ENCODE results near the gene HOXD9.

HOXD9 gene

DNA sequence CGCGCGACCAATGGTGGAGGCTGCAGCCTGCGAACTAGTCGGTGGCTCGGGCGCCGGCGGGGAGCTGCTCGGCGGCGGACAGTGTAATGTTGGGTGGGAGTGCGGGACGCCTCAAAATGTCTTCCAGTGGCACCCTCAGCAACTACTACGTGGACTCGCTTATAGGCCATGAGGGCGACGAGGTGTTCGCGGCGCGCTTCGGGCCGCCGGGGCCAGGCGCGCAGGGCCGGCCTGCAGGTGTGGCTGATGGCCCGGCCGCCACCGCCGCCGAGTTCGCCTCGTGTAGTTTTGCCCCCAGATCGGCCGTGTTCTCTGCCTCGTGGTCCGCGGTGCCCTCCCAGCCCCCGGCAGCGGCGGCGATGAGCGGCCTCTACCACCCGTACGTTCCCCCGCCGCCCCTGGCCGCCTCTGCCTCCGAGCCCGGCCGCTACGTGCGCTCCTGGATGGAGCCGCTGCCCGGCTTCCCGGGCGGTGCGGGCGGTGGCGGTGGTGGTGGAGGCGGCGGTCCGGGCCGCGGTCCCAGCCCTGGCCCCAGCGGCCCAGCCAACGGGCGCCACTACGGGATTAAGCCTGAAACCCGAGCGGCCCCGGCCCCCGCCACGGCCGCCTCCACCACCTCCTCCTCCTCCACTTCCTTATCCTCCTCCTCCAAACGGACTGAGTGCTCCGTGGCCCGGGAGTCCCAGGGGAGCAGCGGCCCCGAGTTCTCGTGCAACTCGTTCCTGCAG, at the start of gene HOXD9:
Gene HOXD9, plus strand, starts transcription at position 37 of the 728 bp plus-strand sequence. Its CDS starts 50 bp downstream, at position 87.
- no peak for DNase-seq
- peaks cover 5% of the 10 kb centered on the region for H3K36me3 Mint-ChIP-seq
- H3K27me3 Mint-ChIP-seq = peaks cover 93% of the 10 kb centered on the region
- CTCF ChIA-PET = interaction anchor here (0.6 to 1.9 kb wide), 4 partner anchors 9 to 514 kb away, joined by 3 to 5 read pairs (median 3); no protein-coding TSS in a partner anchor
- peaks cover 4% of the 10 kb centered on the region for H3K4me1 Mint-ChIP-seq
- peak within 1 kb of the TSS; percentile 37 for H3K4me3 Mint-ChIP-seq
- H3K9me3 Mint-ChIP-seq = no peaks in the 10 kb centered on the region
- H3K27ac Mint-ChIP-seq = peak within 1 kb of the TSS; percentile 79

DNA sequence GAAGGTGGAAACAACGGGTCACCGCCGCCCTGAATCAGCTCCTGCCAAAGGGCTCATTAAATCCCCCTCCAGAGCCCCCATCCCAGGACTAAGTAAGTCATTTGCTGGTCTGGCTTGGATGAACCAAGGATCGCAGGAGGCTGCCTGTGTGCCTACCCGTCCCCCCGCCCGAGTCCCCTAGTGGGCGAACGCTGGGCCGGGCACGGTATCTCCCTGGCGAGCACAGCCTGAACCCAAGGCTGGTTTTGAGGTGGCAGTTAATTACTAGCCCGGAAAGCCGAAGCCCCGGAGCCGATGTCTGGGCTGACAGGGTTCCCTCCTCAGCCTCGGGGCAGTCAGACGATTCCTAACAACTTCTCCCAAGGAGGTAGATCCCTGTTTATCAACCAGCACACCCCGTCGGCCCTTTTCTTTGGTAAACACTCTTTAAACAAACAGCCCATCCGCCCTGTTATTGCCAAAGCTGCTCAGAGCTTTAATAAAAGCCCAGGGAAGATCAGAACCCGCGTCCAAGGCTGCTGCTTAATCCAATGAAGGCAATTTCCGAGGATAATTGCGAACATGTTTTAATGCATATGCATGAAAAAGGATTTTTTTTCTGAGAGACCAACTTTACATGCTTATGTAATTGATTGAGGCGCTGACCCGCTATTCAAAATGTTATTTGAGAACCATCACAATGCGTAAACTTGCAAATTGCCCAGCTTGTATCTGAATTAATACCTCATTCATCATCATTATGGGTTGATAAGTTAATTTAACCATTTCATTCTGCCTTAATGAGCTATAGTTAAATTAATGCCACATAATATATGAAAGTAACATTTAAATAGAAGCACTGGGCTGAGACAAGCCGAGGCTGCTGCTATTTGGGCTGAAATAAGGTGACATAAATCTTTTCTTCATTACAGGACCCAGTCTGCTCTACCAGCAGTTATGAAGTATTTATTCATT, 49.3 kb upstream of the HOXD9 start:
- CTCF ChIA-PET = no interaction called here
- Mint-ChIP-seq H3K36me3 (no peaks in the 10 kb centered on the region), H3K27me3 (peaks cover 84% of the 10 kb centered on the region), H3K9me3 (no peaks in the 10 kb centered on the region), H3K4me3 (no peak overlapping the region), H3K4me1 (no peaks in the 10 kb centered on the region), H3K27ac (no peak overlapping the region)
- no peak for DNase-seq

DNA sequence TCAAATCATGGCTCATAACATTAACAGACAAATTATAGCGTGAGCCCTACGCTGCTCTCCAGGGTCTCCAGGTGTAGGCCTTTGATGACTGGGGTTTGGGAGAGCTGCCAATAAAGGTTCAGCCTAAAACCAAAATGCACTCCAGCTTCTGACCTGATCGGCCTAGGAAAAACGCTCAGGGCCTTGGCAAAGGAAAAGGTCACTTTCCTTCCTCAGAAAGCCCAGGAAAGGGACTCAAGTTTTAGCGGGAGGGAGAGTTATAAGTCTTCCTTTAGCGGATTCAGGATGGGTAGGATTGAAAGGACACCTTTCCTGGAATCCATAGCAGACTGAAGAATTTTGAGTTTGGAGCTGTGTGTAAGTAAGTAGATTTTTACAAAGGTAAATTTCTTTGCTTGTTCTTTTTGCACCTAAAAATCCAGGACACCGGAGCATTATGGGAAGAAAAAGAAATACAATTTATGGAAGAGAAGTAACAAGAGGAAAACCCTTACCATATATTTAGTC, 47.5 kb upstream of the HOXD9 start:
- CTCF ChIA-PET = interaction anchor here (0.6 kb wide), 1 partner anchor 40 kb away, joined by 3 read pairs; no protein-coding TSS in a partner anchor

DNA sequence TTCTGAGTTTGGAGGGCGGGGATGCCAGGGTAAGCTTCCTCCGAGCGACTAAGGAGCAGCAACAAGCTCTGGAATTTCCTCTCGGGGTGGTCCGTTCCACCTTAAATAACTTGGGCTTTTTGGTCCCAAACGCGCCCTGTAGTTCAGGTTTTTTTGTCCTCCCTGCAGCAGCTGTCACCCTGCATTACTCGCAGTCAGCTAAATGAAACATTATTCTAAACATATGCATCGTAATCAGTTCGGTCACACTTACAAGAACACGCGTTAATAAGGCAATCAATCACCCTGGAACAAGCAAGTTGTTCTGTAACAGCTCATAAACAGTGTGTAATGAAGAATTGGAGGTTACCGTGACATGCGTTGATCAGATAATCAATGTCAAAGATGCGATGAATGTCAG, 47.0 kb upstream of the HOXD9 start:
- CTCF ChIA-PET = interaction anchor here (0.6 kb wide), 1 partner anchor 39 kb away, joined by 3 read pairs; no protein-coding TSS in a partner anchor
- Mint-ChIP-seq H3K4me3 (no peak overlapping the region), H3K27ac (no peak overlapping the region), H3K27me3 (peaks cover 83% of the 10 kb centered on the region), H3K4me1 (peaks cover 7% of the 10 kb centered on the region), H3K36me3 (peaks cover 6% of the 10 kb centered on the region), H3K9me3 (peaks cover 11% of the 10 kb centered on the region)
- no peak for DNase-seq

More for the DNA sequence above, 47.5 kb upstream of the HOXD9 start:
- H3K9me3 Mint-ChIP-seq = peaks cover 11% of the 10 kb centered on the region
- H3K36me3 Mint-ChIP-seq = peaks cover 6% of the 10 kb centered on the region
- peaks cover 7% of the 10 kb centered on the region for H3K4me1 Mint-ChIP-seq
- no peak overlapping the region for H3K27ac Mint-ChIP-seq
- DNase-seq = no peak
- peaks cover 84% of the 10 kb centered on the region for H3K27me3 Mint-ChIP-seq
- no peak overlapping the region for H3K4me3 Mint-ChIP-seq

DNA sequence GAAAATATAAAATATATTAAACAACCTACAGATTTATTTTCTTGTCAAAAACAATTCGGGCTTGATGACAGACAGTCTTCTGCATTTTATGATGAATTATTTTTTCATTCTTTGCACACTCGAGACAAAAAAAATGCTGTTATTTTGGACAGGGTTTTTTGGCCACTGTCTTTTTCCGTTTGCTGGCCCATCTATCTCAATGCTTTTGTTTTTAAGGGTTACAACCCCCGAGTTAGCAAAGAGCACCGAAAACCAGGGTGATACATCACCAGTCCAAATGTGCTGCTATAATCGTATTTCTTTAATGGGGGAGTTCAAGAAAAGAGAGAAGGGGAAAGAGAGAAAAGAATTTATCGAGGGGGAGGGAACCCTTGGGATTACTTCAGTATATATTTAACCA, 46.5 kb upstream of the HOXD9 start:
- Mint-ChIP-seq H3K4me1 (peaks cover 7% of the 10 kb centered on the region), H3K27ac (no peak overlapping the region), H3K9me3 (peaks cover 13% of the 10 kb centered on the region), H3K36me3 (peaks cover 8% of the 10 kb centered on the region), H3K27me3 (peaks cover 83% of the 10 kb centered on the region), H3K4me3 (no peak overlapping the region)
- CTCF ChIA-PET = interaction anchor here (1.1 kb wide), 1 partner anchor 65 kb away, joined by 3 read pairs; no protein-coding TSS in a partner anchor
- no peak for DNase-seq

DNA sequence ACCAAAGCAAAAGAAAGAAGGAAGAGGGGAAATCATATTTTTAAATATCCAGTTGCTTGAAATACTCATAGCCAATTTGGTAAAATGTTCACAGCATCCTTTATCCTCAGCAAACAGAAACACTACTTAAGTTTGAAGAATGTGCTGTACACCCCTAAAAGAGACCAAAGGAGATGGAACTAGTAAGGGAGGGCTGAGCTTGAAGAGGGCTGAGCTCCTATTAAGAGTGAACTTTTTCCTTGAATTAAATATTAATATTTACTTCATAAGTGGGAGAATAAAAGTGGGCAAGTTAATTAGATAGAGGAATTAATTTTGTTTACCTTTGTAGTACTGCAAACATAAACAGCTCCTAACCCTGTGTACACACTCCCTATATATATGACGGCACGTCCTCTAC, 45.7 kb upstream of the HOXD9 start:
- CTCF ChIA-PET = interaction anchor here (1.1 kb wide), 1 partner anchor 64 kb away, joined by 3 read pairs; no protein-coding TSS in a partner anchor
- peaks cover 10% of the 10 kb centered on the region for H3K4me1 Mint-ChIP-seq
- no peak overlapping the region for H3K27ac Mint-ChIP-seq
- peaks cover 16% of the 10 kb centered on the region for H3K9me3 Mint-ChIP-seq
- no peak for DNase-seq
- H3K36me3 Mint-ChIP-seq = peaks cover 11% of the 10 kb centered on the region
- H3K27me3 Mint-ChIP-seq = peaks cover 83% of the 10 kb centered on the region
- no peak overlapping the region for H3K4me3 Mint-ChIP-seq

DNA sequence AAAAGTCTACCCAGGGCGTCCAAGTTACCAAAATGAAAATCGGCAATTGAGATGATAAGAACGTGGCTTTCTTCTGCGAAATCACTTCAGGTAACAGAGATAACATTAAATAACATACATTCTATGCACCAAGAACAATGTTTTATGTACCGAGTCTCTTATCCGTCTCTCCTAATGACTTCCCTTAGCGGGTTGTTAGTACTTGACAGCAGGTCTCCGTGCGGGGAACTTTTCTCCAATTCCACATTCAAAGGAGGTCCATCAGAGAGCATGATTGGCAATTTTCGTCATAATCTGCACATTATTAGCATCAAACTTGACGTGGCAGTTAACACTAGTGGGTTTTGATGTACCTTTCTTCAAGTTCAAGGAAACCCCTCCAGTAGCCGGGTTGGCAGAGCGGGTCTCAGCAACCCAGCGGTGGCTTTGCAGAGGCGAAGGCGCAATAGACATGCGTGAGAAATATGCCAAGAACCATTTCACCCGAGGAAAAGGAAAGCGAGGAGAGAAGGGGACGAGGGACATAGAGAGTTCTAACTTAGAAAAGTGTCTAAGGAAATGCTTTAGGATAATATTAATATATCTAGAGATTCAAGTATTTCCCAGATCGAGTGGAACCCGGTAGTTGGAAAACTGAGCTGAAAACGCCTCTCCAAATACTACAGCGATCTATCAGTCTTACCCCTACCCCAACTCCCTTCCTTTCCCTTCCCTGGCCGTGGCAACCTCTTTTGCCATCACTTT, 43.8 kb upstream of the HOXD9 start:
- CTCF ChIA-PET = interaction anchor here (1.2 to 1.3 kb wide), 2 partner anchors 17 to 388 kb away, joined by 5 read pairs; no protein-coding TSS in a partner anchor
- H3K27ac Mint-ChIP-seq = peak overlapping the region; percentile 90
- DNase-seq = no peak
- H3K36me3 Mint-ChIP-seq = peaks cover 15% of the 10 kb centered on the region
- peak overlapping the region; percentile 47 for H3K4me3 Mint-ChIP-seq
- peaks cover 83% of the 10 kb centered on the region for H3K27me3 Mint-ChIP-seq
- peaks cover 10% of the 10 kb centered on the region for H3K4me1 Mint-ChIP-seq
- peaks cover 16% of the 10 kb centered on the region for H3K9me3 Mint-ChIP-seq

DNA sequence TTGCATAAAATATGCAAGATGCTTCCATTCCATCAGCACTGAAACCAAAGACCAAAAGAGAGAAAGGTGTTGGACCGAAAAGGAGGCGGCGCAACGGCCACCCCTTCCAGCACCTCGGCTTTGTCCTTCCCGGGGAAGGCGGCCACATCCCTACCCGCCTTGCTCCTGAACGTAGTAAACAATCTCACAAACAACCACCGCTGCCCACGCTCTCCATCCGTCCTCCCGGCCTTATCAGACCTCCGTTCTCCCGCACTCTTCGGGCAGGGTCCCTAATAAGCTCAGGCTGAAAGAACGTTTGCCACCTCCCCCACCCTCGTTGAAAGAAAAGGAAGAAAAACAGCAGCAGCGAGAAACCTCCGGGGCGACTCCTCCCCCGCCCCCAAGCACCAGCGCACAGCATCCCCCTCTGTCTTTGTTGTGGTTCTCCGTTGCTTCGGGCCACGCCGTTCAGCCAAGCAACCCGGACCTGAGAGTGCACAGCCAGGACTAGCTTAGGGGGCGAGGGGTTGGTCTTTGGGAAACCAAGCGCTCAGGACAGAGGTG, 43.2 kb upstream of the HOXD9 start:
- CTCF ChIA-PET = interaction anchor here (1.2 to 1.3 kb wide), 2 partner anchors 17 to 389 kb away, joined by 5 read pairs; no protein-coding TSS in a partner anchor
- peak overlapping the region; percentile 47 for H3K4me3 Mint-ChIP-seq
- peak overlapping the region; percentile 90 for H3K27ac Mint-ChIP-seq
- DNase-seq = no peak
- H3K27me3 Mint-ChIP-seq = peaks cover 83% of the 10 kb centered on the region
- H3K9me3 Mint-ChIP-seq = peaks cover 18% of the 10 kb centered on the region
- H3K4me1 Mint-ChIP-seq = peaks cover 10% of the 10 kb centered on the region
- peaks cover 19% of the 10 kb centered on the region for H3K36me3 Mint-ChIP-seq

DNA sequence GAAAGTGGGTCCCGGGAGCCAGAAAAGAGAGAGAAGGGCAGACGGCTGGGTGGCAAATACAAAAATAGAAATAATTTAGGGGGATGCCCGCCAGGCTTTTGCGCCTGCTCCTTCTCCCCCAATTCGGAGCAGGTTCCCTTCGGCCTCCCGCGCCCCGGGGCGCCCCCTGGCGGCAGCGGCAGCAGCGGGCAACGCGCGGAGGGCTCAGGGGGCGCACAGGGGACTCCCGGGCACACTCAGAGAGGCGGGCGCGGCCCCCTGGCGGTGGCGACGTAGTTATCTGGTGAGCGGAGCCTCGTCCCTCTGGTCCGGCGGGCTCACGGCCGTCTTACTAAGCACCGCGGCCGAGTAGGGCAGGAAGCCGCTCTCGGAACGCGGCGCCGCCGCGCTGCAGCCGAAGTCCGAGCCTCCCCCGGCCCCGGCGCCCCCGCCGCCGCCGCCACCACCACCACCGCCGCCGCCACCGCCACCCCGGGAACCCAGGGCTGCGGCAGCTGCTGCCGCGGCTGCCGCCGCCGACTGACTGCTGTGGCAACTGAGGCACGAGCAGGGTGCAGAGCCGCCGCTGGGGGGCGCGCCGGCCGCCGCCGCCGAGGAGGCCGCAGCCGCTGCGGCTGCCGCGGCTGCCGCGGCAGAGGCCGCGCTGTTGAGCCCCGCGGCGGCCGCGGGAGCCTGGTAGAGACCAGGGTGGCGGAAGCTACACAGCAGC, 42.5 kb upstream of the HOXD9 start:
- H3K4me3 Mint-ChIP-seq = peak overlapping the region; percentile 47
- no peak for DNase-seq
- peak overlapping the region; percentile 90 for H3K27ac Mint-ChIP-seq
- CTCF ChIA-PET = interaction anchor here (1.2 to 1.3 kb wide), 2 partner anchors 16 to 389 kb away, joined by 5 read pairs; no protein-coding TSS in a partner anchor
- peaks cover 18% of the 10 kb centered on the region for H3K9me3 Mint-ChIP-seq
- peaks cover 19% of the 10 kb centered on the region for H3K36me3 Mint-ChIP-seq
- peaks cover 10% of the 10 kb centered on the region for H3K4me1 Mint-ChIP-seq
- H3K27me3 Mint-ChIP-seq = peaks cover 83% of the 10 kb centered on the region

DNA sequence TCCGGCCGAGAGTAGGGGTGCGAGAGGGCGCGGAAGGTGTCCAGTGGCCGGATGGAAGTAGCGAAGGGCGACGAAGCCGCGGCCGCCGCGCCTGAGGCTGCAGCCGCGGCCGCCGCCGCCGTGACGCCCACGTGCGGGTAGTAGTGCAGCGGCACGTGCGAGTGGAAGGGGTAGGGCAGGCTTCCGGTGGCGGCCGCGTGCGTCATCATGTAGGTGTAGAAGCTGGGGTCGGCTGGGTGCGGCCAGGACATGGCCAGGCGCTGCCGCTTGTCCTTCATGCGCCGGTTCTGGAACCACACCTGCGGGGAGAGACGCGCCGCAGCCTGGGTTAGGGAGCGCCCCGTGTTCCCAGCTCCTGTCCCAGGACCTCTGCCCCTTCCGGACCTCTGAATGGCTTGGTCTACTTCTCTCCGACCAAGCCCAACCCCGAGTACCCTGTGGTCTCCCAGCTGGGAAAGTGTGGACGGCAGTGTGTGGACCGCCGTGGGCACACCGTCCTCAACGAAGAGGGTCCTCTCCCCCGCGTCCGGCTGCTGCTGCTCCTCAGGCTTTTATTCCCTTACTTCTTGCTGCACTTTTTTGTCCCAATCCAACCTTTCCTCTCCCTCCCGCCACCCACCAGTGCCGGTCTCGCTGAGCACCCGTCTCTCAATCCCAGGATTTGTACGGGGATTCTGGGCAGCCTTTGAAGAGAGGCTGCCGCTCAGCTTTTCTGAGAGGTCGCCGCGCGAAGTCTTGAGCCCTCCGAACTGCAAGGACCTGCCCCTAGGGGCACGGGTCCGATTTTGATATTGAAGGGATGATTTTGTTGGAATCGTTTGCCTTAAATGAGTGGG, 41.8 kb upstream of the HOXD9 start:
- no peak for DNase-seq
- CTCF ChIA-PET = interaction anchor here (1.3 kb wide), 1 partner anchor 15 kb away, joined by 5 read pairs; no protein-coding TSS in a partner anchor
- peak overlapping the region; percentile 54 for H3K4me3 Mint-ChIP-seq

DNA sequence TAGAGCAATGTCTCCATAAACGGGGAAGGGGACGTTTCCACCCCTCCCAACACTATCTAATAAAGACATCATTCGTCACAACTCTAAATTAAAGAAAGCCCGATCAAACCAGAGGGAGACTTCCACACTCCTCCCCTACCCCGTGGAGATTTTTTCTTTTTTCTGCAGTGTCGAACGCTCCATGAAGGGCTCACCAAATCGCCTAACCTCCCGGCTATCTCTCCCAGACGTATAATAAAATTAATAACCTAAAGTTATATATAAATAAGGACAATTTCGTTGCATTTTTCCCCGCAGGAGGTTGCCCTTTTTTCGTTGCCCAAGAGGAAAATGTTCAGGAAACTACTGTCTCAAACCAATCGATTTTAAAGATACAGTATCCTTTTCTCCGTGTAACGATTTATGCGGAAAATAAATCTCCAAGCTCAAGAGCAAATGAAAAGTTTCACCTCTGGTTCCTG, 41.1 kb upstream of the HOXD9 start:
- Mint-ChIP-seq H3K27me3 (peaks cover 86% of the 10 kb centered on the region), H3K4me1 (peaks cover 10% of the 10 kb centered on the region), H3K9me3 (peaks cover 18% of the 10 kb centered on the region), H3K27ac (peak overlapping the region; percentile 83), H3K36me3 (peaks cover 21% of the 10 kb centered on the region), H3K4me3 (peak overlapping the region; percentile 54)
- CTCF ChIA-PET = interaction anchor here (0.8 kb wide), 2 partner anchors 29 to 40 kb away, joined by 3 to 4 read pairs; no protein-coding TSS in a partner anchor
- no peak for DNase-seq

More for the DNA sequence above, 41.8 kb upstream of the HOXD9 start:
- H3K4me1 Mint-ChIP-seq = peaks cover 10% of the 10 kb centered on the region
- peaks cover 21% of the 10 kb centered on the region for H3K36me3 Mint-ChIP-seq
- peaks cover 18% of the 10 kb centered on the region for H3K9me3 Mint-ChIP-seq
- H3K27me3 Mint-ChIP-seq = peaks cover 84% of the 10 kb centered on the region
- peak overlapping the region; percentile 83 for H3K27ac Mint-ChIP-seq

All from activated naive CD4-positive, alpha-beta T cell treated with anti-CD3 and anti-CD28 coated beads, Interleukin-2, amount 10 ng/mL, durations not matched to agents 7 days and 5 days (primary cell).